Measurements from ENCODE around the gene PALS1. TPM values are rescaled to one million over a fixed set of nuclear protein-coding genes. Genes with fewer than 3 reads are reported as not detected.

PALS1 gene
- total RNA-seq, 1 donor from 2014 or later = 19.9 TPM

DNA sequence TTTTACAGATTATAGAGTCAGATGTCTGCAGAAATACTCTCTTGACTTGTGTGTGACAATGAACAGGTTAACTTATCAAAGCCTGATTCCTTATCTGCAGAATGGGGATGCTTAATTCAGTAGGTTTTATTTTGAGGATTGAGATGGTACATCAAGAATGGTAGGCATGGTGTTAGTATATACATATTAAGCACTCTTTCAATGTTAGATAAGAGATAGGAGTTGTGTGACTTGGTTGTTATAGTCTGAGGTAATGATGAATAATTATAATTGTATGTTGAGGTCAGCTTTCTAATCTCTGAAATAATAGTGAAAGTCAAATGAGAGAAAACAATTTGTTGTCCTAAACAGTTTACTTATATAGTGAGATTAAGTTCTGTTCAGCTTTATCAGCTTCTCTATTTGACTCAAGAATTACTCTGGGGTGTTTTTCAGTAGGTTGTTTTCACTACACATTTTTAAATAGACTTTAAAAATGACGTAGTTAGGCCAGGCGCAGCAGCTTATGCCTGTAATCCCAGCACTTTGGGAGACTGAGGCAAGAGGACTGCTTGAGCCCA, 11.9 kb downstream of the PALS1 start:
- no peaks in the 10 kb centered on the region for H3K9me3 Mint-ChIP-seq (ENCODE audit: unreplicated experiment)
- H3K36me3 Mint-ChIP-seq (ENCODE audit: low read depth, unreplicated experiment) = no peaks in the 10 kb centered on the region
- H3K4me1 Mint-ChIP-seq (ENCODE audit: unreplicated experiment) = no peaks in the 10 kb centered on the region
- no peak for DNase-seq (ENCODE audit: low spot score)
- no peak overlapping the region for H3K27ac Mint-ChIP-seq (ENCODE audit: unreplicated experiment)
- TF ChIP-seq CTCF (IDR thresholded peaks at IDR 0.05; ENCODE audit: unreplicated experiment) = no peak
- H3K4me3 Mint-ChIP-seq (ENCODE audit: unreplicated experiment) = no peak overlapping the region
- peaks cover 2% of the 10 kb centered on the region for H3K27me3 Mint-ChIP-seq (ENCODE audit: unreplicated experiment)

DNA sequence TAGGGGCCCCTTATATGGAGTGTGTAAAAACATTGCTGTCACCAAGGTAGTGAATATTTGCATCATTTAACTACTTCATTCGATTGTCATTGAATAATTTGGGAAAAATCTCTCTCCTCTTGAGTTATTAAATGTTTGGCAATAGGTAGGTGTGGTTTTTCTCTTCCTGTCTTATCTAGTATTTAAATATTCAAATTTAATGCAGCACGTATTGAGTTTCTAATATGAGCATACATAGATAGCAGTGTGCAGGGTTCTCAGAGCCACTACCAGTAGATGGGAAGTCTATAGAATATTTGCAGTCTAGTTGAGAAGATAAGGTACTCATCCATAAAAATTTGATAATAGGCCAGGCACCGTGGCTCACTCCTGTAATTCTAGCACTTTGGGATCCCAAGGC, 16.7 kb downstream of the PALS1 start:
- TF ChIP-seq CTCF (IDR thresholded peaks at IDR 0.05; ENCODE audit: unreplicated experiment) = no peak
- no peak for DNase-seq (ENCODE audit: low spot score)
- H3K4me3 Mint-ChIP-seq (ENCODE audit: unreplicated experiment) = no peak overlapping the region
- H3K27ac Mint-ChIP-seq (ENCODE audit: unreplicated experiment) = no peak overlapping the region
- no peaks in the 10 kb centered on the region for H3K36me3 Mint-ChIP-seq (ENCODE audit: low read depth, unreplicated experiment)
- H3K9me3 Mint-ChIP-seq (ENCODE audit: unreplicated experiment) = no peaks in the 10 kb centered on the region
- peaks cover 2% of the 10 kb centered on the region for H3K27me3 Mint-ChIP-seq (ENCODE audit: unreplicated experiment)
- no peaks in the 10 kb centered on the region for H3K4me1 Mint-ChIP-seq (ENCODE audit: unreplicated experiment)

DNA sequence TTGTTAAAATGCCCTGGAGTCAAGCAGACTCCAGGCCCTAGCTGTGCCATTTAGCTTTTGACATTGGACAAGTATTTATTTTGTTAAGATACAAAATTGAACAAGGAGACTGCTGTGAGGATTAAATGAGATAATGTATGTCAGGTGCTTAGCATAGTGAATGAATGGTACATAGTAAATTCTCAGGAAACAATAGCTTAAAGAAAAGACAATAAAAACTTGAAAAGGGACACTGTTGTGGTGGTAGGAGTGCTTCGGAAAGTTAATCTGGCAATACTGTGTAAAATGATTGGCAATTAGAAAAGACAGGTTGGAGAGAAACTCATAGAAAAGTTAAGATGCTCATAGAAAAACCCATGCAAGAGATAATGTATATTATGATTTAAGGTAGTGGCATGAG, 19.7 kb downstream of the PALS1 start:
- H3K9me3 Mint-ChIP-seq (ENCODE audit: unreplicated experiment) = no peaks in the 10 kb centered on the region
- no peak for DNase-seq (ENCODE audit: low spot score)
- no peak for TF ChIP-seq CTCF (IDR thresholded peaks at IDR 0.05; ENCODE audit: unreplicated experiment)
- no peak overlapping the region for H3K4me3 Mint-ChIP-seq (ENCODE audit: unreplicated experiment)
- H3K27ac Mint-ChIP-seq (ENCODE audit: unreplicated experiment) = no peak overlapping the region
- H3K4me1 Mint-ChIP-seq (ENCODE audit: unreplicated experiment) = no peaks in the 10 kb centered on the region
- peaks cover 2% of the 10 kb centered on the region for H3K27me3 Mint-ChIP-seq (ENCODE audit: unreplicated experiment)
- no peaks in the 10 kb centered on the region for H3K36me3 Mint-ChIP-seq (ENCODE audit: low read depth, unreplicated experiment)

DNA sequence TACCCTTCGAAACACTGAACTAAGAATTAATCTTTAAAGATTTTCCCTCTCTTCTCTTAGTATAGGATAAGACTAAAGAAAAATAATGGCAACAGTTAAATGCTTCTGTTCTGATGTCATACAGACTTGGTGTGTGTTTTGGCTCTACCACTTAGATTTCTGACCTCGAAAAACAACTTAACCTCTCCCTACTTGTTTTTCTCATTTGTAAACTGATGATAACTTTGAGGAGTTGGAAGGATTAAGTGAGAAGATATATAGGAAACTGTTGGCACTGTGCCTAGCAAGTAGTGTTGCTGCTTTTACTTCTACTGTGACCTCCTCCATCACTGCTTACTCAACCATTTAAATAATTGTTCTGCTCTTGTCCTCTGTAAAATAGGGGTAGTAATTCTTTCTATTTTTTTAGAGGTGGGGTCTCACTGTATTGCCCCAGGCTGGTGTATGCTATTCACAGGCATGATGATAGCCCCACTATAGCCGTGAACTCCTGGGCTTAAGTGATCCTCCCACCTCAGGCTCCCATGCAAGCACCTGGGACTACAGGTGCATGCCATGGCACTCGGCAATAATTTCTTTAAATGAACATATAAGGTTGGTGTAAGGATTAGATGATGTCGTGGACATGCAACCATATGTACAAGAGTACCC, 22.4 kb downstream of the PALS1 start:
- Mint-ChIP-seq H3K36me3 (ENCODE audit: low read depth, unreplicated experiment) (no peaks in the 10 kb centered on the region), H3K4me3 (ENCODE audit: unreplicated experiment) (no peak overlapping the region), H3K27me3 (ENCODE audit: unreplicated experiment) (no peaks in the 10 kb centered on the region), H3K9me3 (ENCODE audit: unreplicated experiment) (no peaks in the 10 kb centered on the region), H3K27ac (ENCODE audit: unreplicated experiment) (no peak overlapping the region), H3K4me1 (ENCODE audit: unreplicated experiment) (peaks cover 9% of the 10 kb centered on the region)
- no peak for TF ChIP-seq CTCF (IDR thresholded peaks at IDR 0.05; ENCODE audit: unreplicated experiment)
- no peak for DNase-seq (ENCODE audit: low spot score)

DNA sequence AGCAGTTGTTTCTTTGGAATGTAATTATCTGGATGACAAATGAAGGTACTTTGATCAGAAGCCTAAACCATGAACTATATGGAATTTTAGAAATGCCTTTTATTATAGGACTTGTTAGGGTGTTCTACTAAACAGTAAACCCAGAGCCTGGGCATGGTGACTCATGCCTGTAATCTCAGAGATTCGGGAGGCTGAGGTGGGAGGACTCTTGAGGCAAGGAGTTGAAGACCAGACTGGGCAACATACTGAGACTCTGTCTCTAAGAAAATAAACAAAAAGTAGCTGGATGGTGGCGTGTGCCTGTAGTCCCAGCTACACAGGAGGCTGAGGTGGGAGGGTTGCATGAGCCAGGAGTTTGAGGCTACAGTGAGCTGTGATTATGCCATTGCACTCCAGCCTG, 23.9 kb downstream of the PALS1 start:
- no peaks in the 10 kb centered on the region for H3K9me3 Mint-ChIP-seq (ENCODE audit: unreplicated experiment)
- no peaks in the 10 kb centered on the region for H3K36me3 Mint-ChIP-seq (ENCODE audit: low read depth, unreplicated experiment)
- peaks cover 2% of the 10 kb centered on the region for H3K27me3 Mint-ChIP-seq (ENCODE audit: unreplicated experiment)
- no peak overlapping the region for H3K4me3 Mint-ChIP-seq (ENCODE audit: unreplicated experiment)
- DNase-seq (ENCODE audit: low spot score) = no peak
- TF ChIP-seq CTCF (IDR thresholded peaks at IDR 0.05; ENCODE audit: unreplicated experiment) = no peak
- H3K4me1 Mint-ChIP-seq (ENCODE audit: unreplicated experiment) = peaks cover 9% of the 10 kb centered on the region
- no peak overlapping the region for H3K27ac Mint-ChIP-seq (ENCODE audit: unreplicated experiment)

Data from endothelial cell (in vitro differentiated cells).